Measurements from ENCODE around the gene SAMD11. TPM values are rescaled to one million over a fixed set of nuclear protein-coding genes. Genes with fewer than 3 reads are reported as not detected.
A peak's percentile ranks its signal among the peaks of the same experiment; 100 is the strongest.

Gene SAMD11
- total and polyA plus RNA-seq, 2 experiments from 2014 or later, result 8.2 to 40.9 TPM

- Histone ChIP-seq H4K20me1 (ENCODE audit: insufficient read depth) (no peaks in the 10 kb centered on the region), H3K79me2 (ENCODE audit: insufficient read depth) (peaks cover 5% of the 10 kb centered on the region; the same call in 1 of the 2 replicates), H3K9me3 (ENCODE audit: low read depth) (no peaks in the 10 kb centered on the region), H3K36me3 (ENCODE audit: low read depth) (no peaks in the 10 kb centered on the region), H2AFZ (no peak overlapping the region), H3K27me3 (replicated peaks; ENCODE audit: insufficient read depth) (no peaks in the 10 kb centered on the region), H3K4me2 (ENCODE audit: unreplicated experiment) (no peak overlapping the region), H3K4me3 (no peak overlapping the region), H3K9me2 (ENCODE audit: insufficient read depth) (no peaks in the 10 kb centered on the region), H3K9ac (no peak overlapping the region), H3K4me1 (ENCODE audit: insufficient read depth) (0 out of 2 replicates have a peak, but pooled peaks cover 9% of the 10 kb centered on the region), H3F3A (ENCODE audit: insufficient read depth) (no peaks in the 10 kb centered on the region), H3K27ac (no peak overlapping the region)
- 94 to 98% methylated on average over 30 to 44 of the region's 51 CpGs for WGBS, 2 experiments (ENCODE audit: low coverage in 1 of 2, low lambda C conversion rate in 2 of 2, missing lambda C conversion rate in 2 of 2)
- in situ Hi-C loops (cut with MboI), result no loop called here
- TF ChIP-seq EZH2 (IDR thresholded peaks at IDR 0.05; ENCODE audit: insufficient read depth, poor library complexity, severe bottlenecking), result no peak
- TF ChIP-seq EZH2phosphoT487 (IDR thresholded peaks at IDR 0.05; ENCODE audit: insufficient read depth, low read depth), result no peak
- no peak for DNase-seq
Observed at GRCh38 chr1:964691-965525, 41.2 kb downstream of the SAMD11 start.

DNA sequence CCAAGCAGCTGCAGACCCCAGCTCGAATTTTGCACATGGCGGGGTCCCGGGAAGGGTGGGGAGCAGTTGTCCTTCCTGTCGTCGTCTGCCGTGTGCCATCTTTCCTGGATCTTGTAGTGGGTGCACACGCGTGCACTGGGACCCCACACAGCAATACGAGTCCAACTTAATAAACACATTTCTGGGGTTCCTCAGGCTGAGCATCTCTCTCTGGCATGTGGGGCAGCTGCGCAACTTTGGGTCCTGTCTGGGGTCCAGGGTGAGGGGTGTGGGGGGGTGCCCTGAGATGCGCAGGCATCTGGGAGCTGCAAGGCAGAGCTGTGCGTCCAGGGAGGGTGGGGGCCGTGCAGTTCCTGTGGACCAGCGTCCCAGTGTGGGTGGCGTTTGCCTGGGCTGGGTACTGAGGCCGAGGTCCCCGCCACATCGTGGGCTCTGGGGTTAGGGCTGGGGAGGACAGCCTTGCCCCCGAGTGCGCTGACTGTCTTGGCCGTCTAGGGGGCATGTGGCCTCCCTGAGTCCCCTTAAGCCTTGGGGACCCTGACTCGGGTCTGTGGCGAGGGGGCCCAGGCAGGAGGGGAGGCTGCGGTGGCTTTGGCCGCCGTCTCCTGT, 41.9 kb downstream of the SAMD11 start:
- Histone ChIP-seq H3K79me2 (ENCODE audit: insufficient read depth) (peaks cover 5% of the 10 kb centered on the region; the same call in 1 of the 2 replicates), H2AFZ (no peak overlapping the region), H3K27ac (peak overlapping the region; percentile 67), H3K9me3 (ENCODE audit: low read depth) (no peaks in the 10 kb centered on the region), H3K9ac (peak overlapping the region; percentile 78), H3K4me1 (ENCODE audit: insufficient read depth) (0 out of 2 replicates have a peak, but pooled peaks cover 9% of the 10 kb centered on the region), H3K9me2 (ENCODE audit: insufficient read depth) (no peaks in the 10 kb centered on the region), H3K4me3 (no peak overlapping the region), H4K20me1 (ENCODE audit: insufficient read depth) (no peaks in the 10 kb centered on the region), H3K4me2 (ENCODE audit: unreplicated experiment) (peak overlapping the region; percentile 77), H3K36me3 (ENCODE audit: low read depth) (no peaks in the 10 kb centered on the region), H3F3A (ENCODE audit: insufficient read depth) (no peaks in the 10 kb centered on the region), H3K27me3 (replicated peaks; ENCODE audit: insufficient read depth) (no peaks in the 10 kb centered on the region)
- WGBS, 2 experiments (ENCODE audit: low coverage in 1 of 2, low lambda C conversion rate in 2 of 2, missing lambda C conversion rate in 2 of 2), result 72 to 74% methylated on average over 22 to 26 of the region's 26 CpGs
- no peak for DNase-seq
- TF ChIP-seq EZH2 (IDR thresholded peaks at IDR 0.05; ENCODE audit: insufficient read depth, poor library complexity, severe bottlenecking) (no peak), EZH2phosphoT487 (IDR thresholded peaks at IDR 0.05; ENCODE audit: insufficient read depth, low read depth) (no peak)
- in situ Hi-C loops (cut with MboI), result no loop called here

GRCh38 chr1:966135-966703, 42.5 kb downstream of the SAMD11 start, which contains the start of gene PLEKHN1:
Gene PLEKHN1, plus strand, starts transcription at chr1:966482. Its CDS starts 50 bp downstream, at chr1:966532.
- peak; percentile 75 for DNase-seq
- peak within 1 kb of the TSS; percentile 75 for H3K4me3 ChIP-seq
- H3K36me3 ChIP-seq (ENCODE audit: low read depth), result no peaks in the 10 kb centered on the region
- H3K27me3 ChIP-seq (replicated peaks; ENCODE audit: insufficient read depth), result no peaks in the 10 kb centered on the region
- WGBS, 2 experiments (ENCODE audit: low coverage in 1 of 2, low lambda C conversion rate in 2 of 2, missing lambda C conversion rate in 2 of 2), result 5 to 6% methylated on average over 17 to 28 of the region's 31 CpGs
- H3K9me2 ChIP-seq (ENCODE audit: insufficient read depth), result no peaks in the 10 kb centered on the region
- H2AFZ ChIP-seq, result peak within 1 kb of the TSS; percentile 69
- peaks cover 5% of the 10 kb centered on the region; the same call in 1 of the 2 replicates for H3K79me2 ChIP-seq (ENCODE audit: insufficient read depth)
- no peaks in the 10 kb centered on the region for H4K20me1 ChIP-seq (ENCODE audit: insufficient read depth)
- peak within 1 kb of the TSS; percentile 77 for H3K4me2 ChIP-seq (ENCODE audit: unreplicated experiment)
- H3K9me3 ChIP-seq (ENCODE audit: low read depth), result no peaks in the 10 kb centered on the region
- in situ Hi-C loops (cut with MboI), result no loop called here
- 0 out of 2 replicates have a peak, but pooled peaks cover 9% of the 10 kb centered on the region for H3K4me1 ChIP-seq (ENCODE audit: insufficient read depth)
- no peak for TF ChIP-seq EZH2 (IDR thresholded peaks at IDR 0.05; ENCODE audit: insufficient read depth, poor library complexity, severe bottlenecking)
- TF ChIP-seq EZH2phosphoT487 (IDR thresholded peaks at IDR 0.05; ENCODE audit: insufficient read depth, low read depth), result no peak
- peak within 1 kb of the TSS; percentile 78 for H3K9ac ChIP-seq
- H3K27ac ChIP-seq, result peak within 1 kb of the TSS; percentile 67
- H3F3A ChIP-seq (ENCODE audit: insufficient read depth), result no peaks in the 10 kb centered on the region

- Histone ChIP-seq H4K20me1 (ENCODE audit: insufficient read depth) (no peaks in the 10 kb centered on the region), H3K9me2 (ENCODE audit: insufficient read depth) (no peaks in the 10 kb centered on the region), H3K27ac (peak overlapping the region; percentile 67), H3K36me3 (ENCODE audit: low read depth) (no peaks in the 10 kb centered on the region), H3K4me3 (peak overlapping the region; percentile 75), H3K4me2 (ENCODE audit: unreplicated experiment) (peak overlapping the region; percentile 77), H2AFZ (peak overlapping the region; percentile 69), H3K9ac (peak overlapping the region; percentile 78), H3K4me1 (ENCODE audit: insufficient read depth) (0 out of 2 replicates have a peak, but pooled peaks cover 9% of the 10 kb centered on the region), H3K79me2 (ENCODE audit: insufficient read depth) (no peaks in the 10 kb centered on the region; the same call in 1 of the 2 replicates), H3K27me3 (replicated peaks; ENCODE audit: insufficient read depth) (no peaks in the 10 kb centered on the region), H3F3A (ENCODE audit: insufficient read depth) (no peaks in the 10 kb centered on the region), H3K9me3 (ENCODE audit: low read depth) (no peaks in the 10 kb centered on the region)
- WGBS, 2 experiments (ENCODE audit: low coverage in 1 of 2, low lambda C conversion rate in 2 of 2, missing lambda C conversion rate in 2 of 2), result 2 to 3% methylated on average over 54 to 58 of the region's 60 CpGs
- TF ChIP-seq EZH2phosphoT487 (IDR thresholded peaks at IDR 0.05; ENCODE audit: insufficient read depth, low read depth) (no peak), EZH2 (IDR thresholded peaks at IDR 0.05; ENCODE audit: insufficient read depth, poor library complexity, severe bottlenecking) (no peak)
- in situ Hi-C loops (cut with MboI), result no loop called here
- DNase-seq, result peak; percentile 90
Observed at GRCh38 chr1:966704-967300, 43.1 kb downstream of the SAMD11 start.

Measured in GM23248 (cell line).